Stimulated activated naive CD4-positive, alpha-beta T cell treated with Interleukin-2 at 50 U/mL for 16 hours (primary cell): ENCODE results near the gene SLC25A10.

Source experiments
- DNase-seq: peaks from one replicate; lab custom pipeline; 2025; lab: John Stamatoyannopoulos, UW

Gene SLC25A10

GRCh38 chr17:81706757-81707624 is 5.1 kb upstream of the SLC25A10 start:
- DNase-seq: no peak

- DNase-seq: no peak
Measured at GRCh38 chr17:81707725-81708646, 4.1 kb upstream of the SLC25A10 start.

GRCh38 chr17:81708739-81709185 is 3.3 kb upstream of the SLC25A10 start:
- DNase-seq: no peak

GRCh38 chr17:81710514-81711308 is 1.4 kb upstream of the SLC25A10 start:
- DNase-seq: no peak

GRCh38 chr17:81712468-81713003 is 452 bp downstream of the SLC25A10 start:
- DNase-seq: no peak

- DNase-seq: no peak
Measured at GRCh38 chr17:81713004-81713555, 996 bp downstream of the SLC25A10 start.

GRCh38 chr17:81713556-81714411 is 1.7 kb downstream of the SLC25A10 start:
- no peak for DNase-seq

GRCh38 chr17:81714412-81715106 is 2.5 kb downstream of the SLC25A10 start:
- no peak for DNase-seq

GRCh38 chr17:81715107-81715871 is 3.2 kb downstream of the SLC25A10 start:
- no peak for DNase-seq

GRCh38 chr17:81715872-81716673 is 4.0 kb downstream of the SLC25A10 start:
- no peak for DNase-seq

GRCh38 chr17:81716674-81716996 is 4.6 kb downstream of the SLC25A10 start:
- DNase-seq: no peak

- no peak for DNase-seq
Measured at GRCh38 chr17:81717049-81717765, 5.1 kb downstream of the SLC25A10 start.

- DNase-seq: no peak
Measured at GRCh38 chr17:81717766-81718089, 5.6 kb downstream of the SLC25A10 start.

GRCh38 chr17:81719410-81720266 is 7.6 kb downstream of the SLC25A10 start:
- DNase-seq: no peak

- no peak for DNase-seq
Measured at GRCh38 chr17:81720267-81721071, 8.4 kb downstream of the SLC25A10 start.
